Endothelial cell of umbilical vein (primary cell): ENCODE results near the gene RAPGEF6.
A peak's percentile ranks its signal among the peaks of the same experiment; 100 is the strongest.

Experiments used
- EZH2 ChIP-seq: IDR thresholded peaks from 2 replicates; pipeline ENCODE4 v1.6.1; 2012; ENCODE audit warnings: borderline replicate concordance, low read depth, mild to moderate bottlenecking, moderate library complexity, low read length, inconsistent platforms; ENCODE audit not compliant: severe bottlenecking
- FOS ChIP-seq: IDR thresholded peaks from 2 replicates; pipeline ENCODE4 v1.6.1; 2011; ENCODE audit warnings: mild to moderate bottlenecking, low read length, moderate library complexity, borderline replicate concordance; ENCODE audit not compliant: insufficient read depth
- GATA2 ChIP-seq: IDR thresholded peaks from 2 replicates; pipeline ENCODE4 v1.7.0; 2011; ENCODE audit warnings: low read depth, mild to moderate bottlenecking, moderate library complexity, mixed read lengths, low read length; ENCODE audit not compliant: insufficient read length, insufficient read depth
- JUN ChIP-seq: IDR thresholded peaks from 2 replicates; pipeline ENCODE4 v1.6.1; 2011; ENCODE audit warnings: borderline replicate concordance, low read depth; ENCODE audit not compliant: insufficient read length, insufficient read depth
- MYC ChIP-seq: IDR thresholded peaks from one replicate; pipeline ENCODE4 v1.6.1; 2011; ENCODE audit warnings: mild to moderate bottlenecking, low read depth, low read length
- POLR2A ChIP-seq: IDR thresholded peaks from 2 replicates; pipeline ENCODE4 v1.6.1; 2012; ENCODE audit warnings: low read depth, mild to moderate bottlenecking, control low read depth, low read length
- POLR2AphosphoS5 ChIP-seq: IDR thresholded peaks from 2 replicates; pipeline ENCODE4 v1.6.1; 2012; ENCODE audit warnings: low read depth, mild to moderate bottlenecking, control low read depth, low read length, moderate library complexity; ENCODE audit not compliant: insufficient read depth
- TF ChIP-seq, protein P1 (sequence below), 2 donors: IDR thresholded peaks; 1 replicate in 1 of 2; 2 replicates in 1 of 2; pipeline ENCODE4 v1.5.1; 2011; ENCODE audit warnings: low read length in 2 of 2, mild to moderate bottlenecking in 2 of 2, moderate library complexity in 2 of 2, control low read depth in 1 of 2, inconsistent platforms in 1 of 2, low read depth in 1 of 2; ENCODE audit not compliant: insufficient read depth in 1 of 2; ENCODE audit errors: extremely low read depth in 1 of 2
- TF ChIP-seq, protein P2 (sequence below): IDR thresholded peaks from 2 replicates; pipeline ENCODE4 v1.6.1; 2011; ENCODE audit not compliant: insufficient read depth, insufficient read length

DNA sequence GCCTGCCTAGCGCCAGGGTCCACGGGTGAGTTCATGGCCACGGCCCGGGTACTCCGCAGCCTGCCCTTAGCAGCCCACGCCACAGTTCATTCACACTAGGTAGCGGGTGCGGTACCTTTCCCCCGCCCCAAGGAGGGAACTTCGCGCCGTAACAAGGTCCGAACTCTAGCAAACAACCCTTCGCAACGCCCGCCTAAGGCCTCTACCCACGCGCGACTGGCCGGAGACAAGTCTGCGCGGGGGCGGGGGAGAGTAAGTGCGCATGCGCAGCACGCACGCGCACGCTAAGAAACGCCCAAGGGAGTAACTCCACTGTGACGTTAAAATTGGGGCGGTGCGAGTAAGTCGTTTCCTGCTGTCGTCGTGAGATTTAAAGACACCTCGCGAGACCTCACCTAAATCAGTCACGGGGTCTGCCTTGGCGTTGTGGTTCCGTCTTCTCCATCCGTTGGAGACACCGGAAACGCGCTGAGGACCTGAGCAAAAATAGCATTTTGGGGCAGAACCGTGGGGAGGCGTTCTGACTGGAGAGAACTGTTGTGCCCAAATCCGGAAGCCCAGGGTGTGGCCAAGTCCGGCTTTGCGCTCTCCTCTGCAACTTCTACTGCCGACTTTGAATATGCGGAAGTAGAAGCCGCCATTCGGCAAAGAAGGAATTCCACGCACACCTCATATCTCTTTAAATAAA is at the start of gene RAPGEF6:
- TF ChIP-seq, protein P1, sequence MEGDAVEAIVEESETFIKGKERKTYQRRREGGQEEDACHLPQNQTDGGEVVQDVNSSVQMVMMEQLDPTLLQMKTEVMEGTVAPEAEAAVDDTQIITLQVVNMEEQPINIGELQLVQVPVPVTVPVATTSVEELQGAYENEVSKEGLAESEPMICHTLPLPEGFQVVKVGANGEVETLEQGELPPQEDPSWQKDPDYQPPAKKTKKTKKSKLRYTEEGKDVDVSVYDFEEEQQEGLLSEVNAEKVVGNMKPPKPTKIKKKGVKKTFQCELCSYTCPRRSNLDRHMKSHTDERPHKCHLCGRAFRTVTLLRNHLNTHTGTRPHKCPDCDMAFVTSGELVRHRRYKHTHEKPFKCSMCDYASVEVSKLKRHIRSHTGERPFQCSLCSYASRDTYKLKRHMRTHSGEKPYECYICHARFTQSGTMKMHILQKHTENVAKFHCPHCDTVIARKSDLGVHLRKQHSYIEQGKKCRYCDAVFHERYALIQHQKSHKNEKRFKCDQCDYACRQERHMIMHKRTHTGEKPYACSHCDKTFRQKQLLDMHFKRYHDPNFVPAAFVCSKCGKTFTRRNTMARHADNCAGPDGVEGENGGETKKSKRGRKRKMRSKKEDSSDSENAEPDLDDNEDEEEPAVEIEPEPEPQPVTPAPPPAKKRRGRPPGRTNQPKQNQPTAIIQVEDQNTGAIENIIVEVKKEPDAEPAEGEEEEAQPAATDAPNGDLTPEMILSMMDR (IDR thresholded peaks at IDR 0.05; ENCODE audit: extremely low read depth in 1 of 2, insufficient read depth in 1 of 2, low read depth in 1 of 2, low read length in 2 of 2) = peak in 1 of 2 donors; percentile 3
- TF ChIP-seq, protein P2, sequence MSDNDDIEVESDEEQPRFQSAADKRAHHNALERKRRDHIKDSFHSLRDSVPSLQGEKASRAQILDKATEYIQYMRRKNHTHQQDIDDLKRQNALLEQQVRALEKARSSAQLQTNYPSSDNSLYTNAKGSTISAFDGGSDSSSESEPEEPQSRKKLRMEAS = no peak
- TF ChIP-seq POLR2A = peak; percentile 76
- TF ChIP-seq EZH2 = no peak
- TF ChIP-seq POLR2AphosphoS5 = peak; percentile 79
- no peak for TF ChIP-seq GATA2
- peak; percentile 35 for TF ChIP-seq JUN
- TF ChIP-seq MYC = no peak
- no peak for TF ChIP-seq FOS
